Measurements from ENCODE around the gene CASR.

The CASR gene

DNA sequence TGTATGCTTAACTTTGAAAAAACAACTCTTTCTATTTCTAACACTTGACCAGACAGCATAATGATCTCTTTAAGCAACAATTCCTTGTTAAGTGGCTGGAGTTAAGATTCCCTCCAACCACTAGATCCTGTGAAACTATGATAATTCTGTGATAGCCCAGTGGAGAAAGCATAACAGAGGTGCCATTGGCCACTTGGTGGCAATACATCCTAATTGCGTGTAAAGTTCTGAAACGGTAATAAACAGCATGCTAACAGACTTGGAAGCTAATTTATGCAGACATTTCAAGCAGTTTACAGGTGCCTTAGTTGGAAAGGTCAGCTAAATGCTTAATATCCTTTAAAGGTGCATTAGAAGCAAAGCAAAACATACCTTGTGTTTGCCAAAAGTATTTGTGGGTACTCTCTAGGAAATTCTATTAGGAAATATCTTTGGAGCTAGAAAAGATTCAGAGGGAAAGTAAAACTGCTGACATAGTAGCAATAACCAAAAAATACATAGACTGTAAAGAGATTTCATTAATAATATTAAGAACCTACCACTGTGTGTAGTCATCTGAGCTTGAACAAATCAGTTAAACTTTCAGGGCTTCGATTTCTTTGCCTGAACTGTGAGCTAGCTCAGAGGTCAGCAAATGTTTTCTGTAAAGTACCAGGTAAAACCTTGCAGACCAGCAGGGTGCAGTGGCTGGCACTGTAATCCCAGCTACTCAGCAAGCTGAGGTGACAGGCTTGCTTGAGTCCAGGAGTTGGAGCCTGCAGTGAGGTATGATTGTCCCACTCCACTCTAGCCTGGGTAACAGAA is 122.6 kb downstream of the CASR start:
- DNase-seq (ENCODE audit: low read depth in 2 of 2): no peak

DNA sequence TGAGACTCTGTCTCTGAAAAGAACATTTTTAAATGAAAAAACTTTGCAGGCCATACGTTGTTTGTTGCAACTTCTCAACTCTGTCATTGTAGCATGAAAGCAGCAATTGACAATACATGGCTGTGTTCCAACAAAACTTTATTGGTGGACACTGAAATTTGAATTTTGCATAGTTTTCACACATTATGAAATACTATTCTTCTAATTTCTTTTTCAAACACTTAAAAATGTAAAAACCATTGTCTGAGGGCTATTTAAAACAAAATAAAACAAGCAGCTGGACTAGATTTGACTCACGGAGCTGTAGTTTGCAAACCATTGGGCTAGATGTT is 123.1 kb downstream of the CASR start:
- DNase-seq (ENCODE audit: low read depth in 2 of 2): no peak

DNA sequence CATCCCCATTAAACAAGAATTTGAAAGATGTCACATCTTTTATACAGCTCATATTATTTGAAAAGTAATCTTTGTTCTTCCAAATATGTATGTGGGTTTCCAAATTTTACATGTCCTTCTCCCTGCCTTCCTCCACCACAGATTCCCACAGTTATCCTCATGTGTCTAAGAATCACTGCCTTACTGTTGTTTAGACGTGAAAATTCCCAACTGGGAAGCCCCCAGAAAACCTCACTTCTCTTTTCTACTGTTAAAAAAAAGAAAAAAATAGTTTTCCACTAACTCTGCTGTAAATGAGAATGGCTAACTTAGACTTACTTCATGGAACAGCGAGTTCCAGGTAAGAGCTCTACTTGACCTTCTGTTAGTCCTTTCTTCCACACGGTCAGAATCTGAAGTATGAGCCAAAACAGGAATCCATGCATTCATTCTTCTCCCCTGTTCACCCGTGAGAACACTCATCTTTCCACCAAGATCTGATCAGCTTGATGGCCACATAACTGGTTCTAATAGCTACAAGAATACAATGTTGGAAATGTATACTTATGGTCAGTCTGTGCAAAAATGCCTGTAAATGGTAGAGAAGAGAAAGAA is 123.7 kb downstream of the CASR start:
- DNase-seq (ENCODE audit: low read depth in 2 of 2): no peak

DNA sequence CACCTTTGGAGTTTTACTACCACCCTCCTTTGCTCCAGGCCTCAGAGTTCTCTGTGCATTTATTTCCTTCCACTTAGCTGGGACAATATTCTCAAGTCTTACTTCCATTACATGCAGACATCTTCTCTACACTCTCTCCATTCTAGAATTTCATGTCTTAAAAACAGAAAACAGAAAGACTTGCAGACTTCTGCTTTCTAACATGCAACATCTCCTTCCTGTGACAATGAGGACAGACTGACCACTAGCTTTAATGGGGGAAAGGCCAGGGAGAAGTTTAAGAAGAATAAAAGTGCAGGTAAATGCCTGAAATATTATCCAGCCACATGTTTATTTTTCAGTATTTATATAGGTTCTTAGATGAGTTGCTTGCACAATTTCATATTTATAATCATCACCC is 124.5 kb downstream of the CASR start:
- DNase-seq (ENCODE audit: low read depth in 2 of 2): no peak

DNA sequence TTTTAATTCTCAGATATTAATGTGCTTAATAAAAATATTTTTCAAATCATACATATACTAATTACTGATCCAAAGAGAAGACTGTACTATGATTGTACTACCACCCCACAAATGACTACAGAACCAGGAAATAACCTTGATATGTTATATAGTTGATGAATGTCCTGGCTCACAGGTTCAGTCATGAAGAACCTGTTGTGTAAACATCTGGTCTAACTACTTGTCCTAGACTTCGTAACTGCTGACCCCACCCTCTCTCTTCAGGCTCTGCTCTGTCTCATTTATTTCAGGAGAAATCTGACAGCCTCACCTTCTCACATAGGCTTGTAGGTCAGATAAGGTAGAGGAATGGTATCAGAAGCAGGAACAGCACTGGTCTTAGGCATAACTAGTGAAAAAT is 126.9 kb downstream of the CASR start:
- no peak for DNase-seq (ENCODE audit: low read depth in 2 of 2)

DNA sequence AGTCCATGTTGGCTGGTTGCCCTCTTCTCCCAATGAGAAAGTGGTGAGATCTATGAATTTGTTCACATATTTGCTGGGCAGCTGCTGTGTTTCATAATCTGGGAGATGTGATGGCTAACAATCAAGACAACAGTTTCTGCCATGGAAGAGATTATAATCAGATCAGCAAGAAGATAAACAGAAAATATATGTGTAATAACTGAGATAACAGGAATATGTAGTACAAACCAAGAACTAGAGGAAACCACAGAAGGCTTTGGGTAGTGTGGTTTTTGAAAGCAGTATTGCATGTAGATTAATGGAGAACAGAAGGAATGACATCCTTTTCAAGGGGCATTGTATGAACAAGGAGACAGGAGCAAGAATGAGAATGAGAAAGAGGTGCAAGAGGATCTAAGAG is 129.4 kb downstream of the CASR start:
- no peak for DNase-seq (ENCODE audit: low read depth in 2 of 2)

DNA sequence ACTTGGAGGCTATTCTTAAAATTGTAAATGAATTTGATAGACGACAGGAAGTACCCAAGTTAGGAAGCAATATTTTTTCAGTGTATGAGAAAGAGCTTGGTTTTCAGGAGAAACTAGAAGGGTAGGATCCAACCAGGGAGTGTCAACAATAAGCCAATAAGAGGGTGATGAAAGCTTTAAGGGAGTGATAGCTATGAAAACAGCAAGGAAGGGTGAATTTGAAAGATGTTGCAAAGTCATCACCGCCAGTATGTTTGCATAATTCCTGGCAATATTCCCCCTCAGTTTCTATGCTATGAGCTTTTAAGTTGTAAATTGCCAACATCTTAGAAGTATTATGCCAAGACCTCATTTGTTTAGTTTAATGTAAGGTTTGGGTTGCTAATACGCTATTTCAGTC is 129.8 kb downstream of the CASR start:
- DNase-seq (ENCODE audit: low read depth in 2 of 2): no peak

DNA sequence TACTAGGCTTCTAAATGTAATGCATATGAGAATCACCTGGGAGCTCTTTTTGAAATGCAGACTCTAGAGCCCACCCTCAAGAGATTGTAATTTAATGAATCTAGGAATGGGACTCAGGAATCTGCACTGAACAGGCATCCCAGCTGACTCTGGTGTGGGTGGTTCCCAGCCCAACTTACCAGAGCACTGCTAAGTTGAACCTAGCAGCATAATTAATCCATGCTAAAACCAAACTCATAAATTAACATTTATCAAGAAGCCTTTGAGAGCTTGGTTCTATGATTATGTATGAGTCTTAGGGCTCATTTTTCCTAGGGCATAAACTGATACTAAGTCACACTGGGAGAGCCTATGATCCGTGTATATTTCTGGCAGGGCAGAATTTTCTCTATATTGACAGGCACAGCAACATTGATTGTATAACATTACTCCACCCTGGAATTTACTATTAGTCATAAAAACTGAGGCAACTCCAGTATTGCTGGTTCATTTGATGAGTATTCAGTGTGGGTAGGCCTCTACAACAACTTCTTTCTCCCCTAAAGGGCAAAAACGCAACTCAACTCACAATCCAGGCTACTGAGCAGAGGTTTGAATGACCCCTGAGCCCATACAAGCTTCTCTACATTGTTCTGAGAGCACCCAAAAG is 130.9 kb downstream of the CASR start:
- no peak for DNase-seq (ENCODE audit: low read depth in 2 of 2)

DNA sequence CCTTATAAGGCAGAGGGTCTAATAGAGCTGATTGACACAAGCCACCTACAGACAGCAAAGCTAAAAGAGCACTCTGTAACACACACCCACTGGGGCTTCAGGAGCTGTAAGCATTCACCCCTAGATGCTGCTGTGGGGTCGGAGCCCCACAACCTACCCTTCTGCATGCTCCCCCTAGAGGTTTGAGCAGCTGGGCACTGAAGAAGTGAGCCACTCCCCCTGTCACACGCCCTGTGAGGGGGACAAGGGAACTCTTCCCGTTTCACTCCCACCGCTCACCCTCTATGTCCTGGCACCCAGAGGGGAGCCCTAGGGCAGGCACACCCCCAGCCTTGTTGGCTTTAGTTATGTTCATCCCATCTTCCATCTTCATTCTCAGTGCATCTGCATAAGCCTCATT is 132.2 kb downstream of the CASR start:
- DNase-seq (ENCODE audit: low read depth in 2 of 2): no peak

DNA sequence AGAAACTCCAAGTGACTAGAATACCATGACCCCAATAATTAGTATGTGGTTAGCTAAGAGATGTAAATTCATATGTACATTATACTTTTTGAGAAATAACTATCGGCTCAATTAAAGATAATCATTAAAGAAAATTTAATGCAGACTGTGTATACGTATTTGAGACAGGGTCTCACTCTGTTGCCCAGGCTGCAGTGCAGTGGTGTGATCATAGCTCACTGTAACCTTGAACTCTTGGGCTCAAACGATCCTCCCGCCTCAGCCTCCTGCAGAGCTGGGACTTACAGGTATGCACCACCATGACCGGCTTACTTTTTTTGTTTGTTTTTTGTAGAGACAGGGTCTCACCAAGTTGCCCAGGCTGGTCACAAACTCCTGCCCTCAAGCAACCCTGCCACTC is 132.9 kb downstream of the CASR start:
- no peak for DNase-seq (ENCODE audit: low read depth in 2 of 2)

DNA sequence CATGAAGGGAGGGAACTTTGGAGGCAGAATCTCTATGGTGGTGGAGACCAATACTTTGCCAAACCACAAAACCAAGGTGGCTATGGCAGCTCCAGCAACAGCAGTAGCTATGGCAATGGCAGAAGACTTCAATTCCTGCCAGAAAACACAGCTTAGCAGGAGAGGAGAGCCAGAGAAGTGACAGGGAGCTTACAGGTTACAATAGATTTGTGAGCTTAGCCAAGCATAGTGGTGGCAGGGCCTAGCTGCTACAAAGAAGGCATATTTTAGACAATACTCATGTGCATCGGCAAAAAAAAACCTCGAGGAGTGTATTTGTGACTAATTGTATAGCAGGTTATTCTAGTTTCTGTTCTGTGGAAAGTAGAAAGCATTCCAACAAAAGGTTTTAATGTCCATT is 135.2 kb downstream of the CASR start:
- no peak for DNase-seq (ENCODE audit: low read depth in 2 of 2)

DNA sequence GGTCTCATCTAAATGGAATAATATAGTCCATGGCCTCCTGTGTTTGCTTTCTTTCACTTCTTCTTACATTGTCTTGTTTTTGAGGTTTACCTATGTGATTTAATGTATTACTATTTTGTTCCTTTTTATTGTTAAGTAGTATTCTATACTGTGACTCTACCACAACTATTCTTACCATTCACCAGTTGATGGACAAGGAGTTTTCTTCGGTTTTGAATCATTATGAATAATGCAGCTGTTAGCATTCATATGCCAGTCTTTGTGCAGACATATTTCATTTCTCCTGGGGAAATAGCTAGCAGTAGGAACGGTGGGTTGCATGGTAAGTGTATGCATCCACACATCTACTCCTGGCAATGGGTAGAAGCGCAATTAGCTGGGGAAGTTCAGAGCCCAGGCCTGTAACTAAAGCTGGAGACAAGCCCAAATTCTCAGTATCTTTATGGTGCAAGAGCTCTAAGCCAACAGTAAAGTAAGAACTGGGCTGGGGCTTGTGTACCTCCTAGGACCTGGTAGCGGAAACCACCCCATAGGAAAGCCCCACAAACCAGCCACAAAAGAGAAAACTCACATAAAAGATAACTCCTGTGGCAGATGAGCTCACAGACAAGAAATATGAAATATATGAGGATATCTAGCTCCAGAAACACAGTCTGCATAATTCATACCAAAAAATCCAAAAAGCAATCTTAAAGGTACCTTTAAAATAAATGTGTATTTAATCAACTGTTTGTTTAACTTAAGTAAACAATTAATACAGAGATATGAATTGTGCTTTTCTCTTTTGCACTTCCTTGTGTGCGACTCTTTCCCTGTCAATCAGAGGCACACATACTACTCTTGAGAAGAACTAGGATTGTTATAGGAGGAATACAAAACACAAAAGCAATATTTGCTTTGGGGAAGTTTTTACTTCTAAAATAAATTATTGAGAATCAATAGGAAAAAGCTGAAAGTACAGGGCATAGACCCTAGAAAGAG is 138.9 kb downstream of the CASR start:
- peak in 1 of 2 donors; percentile 10 for DNase-seq (ENCODE audit: low read depth in 2 of 2)

DNA sequence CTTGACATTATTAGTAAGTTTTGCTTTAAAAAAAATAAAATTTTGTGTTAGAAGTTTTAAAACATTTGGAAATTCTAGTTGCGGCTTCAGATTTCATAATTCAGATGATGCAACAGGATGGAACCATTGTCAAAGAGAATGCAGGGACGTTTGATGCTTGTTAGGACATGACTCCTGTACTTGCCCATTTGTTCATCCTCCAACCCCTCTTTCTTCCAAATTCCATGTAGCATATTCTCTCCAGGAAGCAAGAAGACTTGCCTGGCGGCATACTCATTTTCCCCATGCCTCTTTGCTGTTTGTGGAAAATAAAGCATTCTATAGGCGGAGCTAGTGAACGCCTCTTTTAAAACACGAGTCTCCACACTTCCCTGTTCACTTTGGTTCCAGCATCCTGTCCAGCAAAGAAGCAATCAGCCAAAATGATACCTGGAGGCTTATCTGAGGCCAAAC is 141.4 kb downstream of the CASR start, which contains the start of gene CSTA:
Gene CSTA, plus strand, starts transcription at position 378 of the 453 bp plus-strand sequence. Its CDS starts 45 bp downstream, at position 423.
- DNase-seq (ENCODE audit: low read depth in 2 of 2): no peak

DNA sequence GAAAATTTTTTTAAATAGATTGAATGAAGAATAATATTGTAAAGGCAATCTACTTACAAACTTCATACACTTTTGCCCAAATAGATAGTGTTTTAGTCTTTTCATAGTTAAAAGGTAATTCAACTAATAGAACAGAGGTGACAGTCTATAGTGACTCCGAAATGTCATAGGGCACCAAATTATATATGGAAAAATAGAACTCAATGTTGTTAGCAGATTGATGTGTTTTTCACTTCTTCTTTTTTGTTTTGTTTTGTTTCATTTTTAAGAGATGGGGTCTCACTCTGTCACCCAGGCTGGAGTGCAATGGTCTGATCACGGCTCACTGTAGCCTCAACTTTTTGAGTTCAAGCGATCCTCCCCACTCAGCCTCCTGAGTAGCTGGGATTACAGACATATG is 142.3 kb downstream of the CASR start:
- DNase-seq (ENCODE audit: low read depth in 2 of 2): no peak

DNA sequence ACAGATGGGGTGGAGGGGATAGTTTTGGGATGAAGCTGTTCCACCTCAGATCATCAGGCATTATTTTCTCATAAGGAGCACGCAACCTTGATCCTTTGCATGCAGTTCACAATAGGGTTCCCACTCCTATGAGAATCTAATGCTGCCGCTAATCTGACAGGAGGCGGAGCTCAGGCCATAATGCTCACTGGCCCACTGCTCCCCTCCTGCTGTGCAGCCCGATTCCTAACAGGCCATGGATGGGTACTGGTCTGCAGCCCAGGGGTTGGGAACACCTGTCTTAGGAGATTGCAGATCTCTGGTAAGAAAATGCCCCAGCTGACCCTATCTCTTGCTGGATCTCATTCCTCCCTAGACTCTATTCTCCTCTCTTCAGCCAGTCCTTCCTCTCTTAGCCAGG is 148.4 kb downstream of the CASR start:
- no peak for DNase-seq (ENCODE audit: low read depth in 2 of 2)

DNA sequence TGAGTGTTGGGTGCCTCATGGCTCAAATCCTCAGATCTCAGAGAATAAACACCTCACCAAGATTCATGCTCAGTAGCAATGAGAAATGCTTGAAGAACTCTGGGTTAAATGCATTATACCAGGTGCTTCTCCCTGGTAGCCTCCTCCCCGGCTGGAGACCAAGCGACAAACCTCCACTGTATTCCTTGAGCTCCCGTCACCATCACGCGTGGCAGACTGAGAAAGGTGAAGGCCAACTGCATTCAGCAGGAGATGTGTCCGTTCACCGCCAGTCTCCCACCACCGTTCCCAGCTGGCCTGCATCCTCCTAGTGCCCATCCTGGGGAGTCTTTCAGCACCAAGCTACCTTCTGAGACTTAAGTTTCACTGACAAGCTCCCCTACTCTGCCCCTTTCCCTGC is 149.1 kb downstream of the CASR start:
- no peak for DNase-seq (ENCODE audit: low read depth in 2 of 2)

Data from activated CD4-positive, alpha-beta T cell treated with anti-CD3 and anti-CD28 coated beads for 24 hours (primary cell).